ENCODE measurements around the gene CDK8.

DNA sequence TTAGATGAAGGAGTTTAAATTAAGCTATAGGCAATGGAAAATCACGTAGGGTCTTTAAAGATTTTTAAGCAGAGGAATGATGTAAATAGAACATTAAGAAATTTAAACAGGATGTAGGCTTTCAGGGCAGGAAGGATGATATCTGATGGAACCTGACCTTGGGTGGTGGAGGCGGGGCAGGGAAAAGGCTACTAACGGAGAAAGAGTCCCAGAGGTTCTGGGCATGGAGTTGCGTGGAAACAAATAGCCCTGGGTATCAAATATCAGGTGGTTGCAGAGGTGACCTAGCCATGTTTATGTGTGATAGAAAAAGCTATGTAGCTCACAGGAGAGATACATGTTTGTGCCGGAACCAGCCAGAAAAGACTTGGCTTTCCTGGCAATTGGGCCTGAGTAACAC lies 7.8 kb upstream of the CDK8 start:
- TF ChIP-seq, protein P1, sequence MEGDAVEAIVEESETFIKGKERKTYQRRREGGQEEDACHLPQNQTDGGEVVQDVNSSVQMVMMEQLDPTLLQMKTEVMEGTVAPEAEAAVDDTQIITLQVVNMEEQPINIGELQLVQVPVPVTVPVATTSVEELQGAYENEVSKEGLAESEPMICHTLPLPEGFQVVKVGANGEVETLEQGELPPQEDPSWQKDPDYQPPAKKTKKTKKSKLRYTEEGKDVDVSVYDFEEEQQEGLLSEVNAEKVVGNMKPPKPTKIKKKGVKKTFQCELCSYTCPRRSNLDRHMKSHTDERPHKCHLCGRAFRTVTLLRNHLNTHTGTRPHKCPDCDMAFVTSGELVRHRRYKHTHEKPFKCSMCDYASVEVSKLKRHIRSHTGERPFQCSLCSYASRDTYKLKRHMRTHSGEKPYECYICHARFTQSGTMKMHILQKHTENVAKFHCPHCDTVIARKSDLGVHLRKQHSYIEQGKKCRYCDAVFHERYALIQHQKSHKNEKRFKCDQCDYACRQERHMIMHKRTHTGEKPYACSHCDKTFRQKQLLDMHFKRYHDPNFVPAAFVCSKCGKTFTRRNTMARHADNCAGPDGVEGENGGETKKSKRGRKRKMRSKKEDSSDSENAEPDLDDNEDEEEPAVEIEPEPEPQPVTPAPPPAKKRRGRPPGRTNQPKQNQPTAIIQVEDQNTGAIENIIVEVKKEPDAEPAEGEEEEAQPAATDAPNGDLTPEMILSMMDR (IDR thresholded peaks at IDR 0.05; ENCODE audit: insufficient read depth, low read length, poor library complexity, severe bottlenecking): no peak
- no peak for TF ChIP-seq EZH2phosphoT487 (conservative IDR thresholded peaks at IDR 0.05; ENCODE audit: low read length)
